ENCODE measurements around the gene LDLRAP1. TPM values are rescaled to one million over a fixed set of nuclear protein-coding genes. Genes with fewer than 3 reads are reported as not detected.

The LDLRAP1 gene
- total and polyA plus RNA-seq, 8 donors, result 17.0 to 28.7 (median 22.4) TPM

DNA sequence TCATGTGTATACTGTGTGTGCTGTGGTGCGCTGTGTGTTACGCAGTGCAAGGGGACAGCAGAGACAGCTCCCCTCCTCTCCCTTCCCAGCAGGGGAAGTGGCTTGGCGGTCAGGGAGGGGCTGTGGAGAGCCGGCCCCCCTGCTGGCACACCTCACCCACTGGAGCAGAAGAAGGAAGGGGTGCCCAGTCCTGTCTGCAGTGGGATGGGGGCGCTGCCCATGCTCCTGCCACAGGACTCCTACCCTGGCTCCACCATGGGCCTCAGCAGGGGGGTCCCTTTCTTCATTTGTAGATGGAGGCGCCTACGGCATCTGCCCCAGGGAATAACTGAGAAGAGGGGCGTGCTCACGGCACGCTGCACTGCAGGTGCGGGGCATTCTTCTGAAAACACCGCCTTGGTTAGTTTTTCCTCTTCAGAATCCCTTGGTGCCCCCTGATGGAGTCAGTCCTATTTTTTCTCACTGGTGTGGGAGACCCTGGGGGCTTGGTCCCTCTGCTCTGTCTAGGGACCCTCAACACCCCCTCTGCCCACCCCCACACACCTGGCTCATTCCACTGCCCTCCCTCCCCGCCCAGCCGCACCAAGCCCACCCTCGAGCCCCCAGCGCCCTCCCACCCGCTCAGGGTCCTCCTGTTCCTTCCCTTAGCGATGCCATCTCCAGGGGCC, 13.8 kb upstream of the LDLRAP1 start:
- H3K36me3 ChIP-seq, result no peaks in the 10 kb centered on the region
- no peaks in the 10 kb centered on the region for H3K4me1 ChIP-seq
- H3K4me3 ChIP-seq, result no peak overlapping the region
- no peak for ATAC-seq
- no peaks in the 10 kb centered on the region for H3K27me3 ChIP-seq
- DNase-seq, result no peak
- intact Hi-C loops (cut with DNase I), result no loop called here
- no peaks in the 10 kb centered on the region for H3K9me3 ChIP-seq
- H3K27ac ChIP-seq, result no peak overlapping the region
- TF ChIP-seq, protein P1, sequence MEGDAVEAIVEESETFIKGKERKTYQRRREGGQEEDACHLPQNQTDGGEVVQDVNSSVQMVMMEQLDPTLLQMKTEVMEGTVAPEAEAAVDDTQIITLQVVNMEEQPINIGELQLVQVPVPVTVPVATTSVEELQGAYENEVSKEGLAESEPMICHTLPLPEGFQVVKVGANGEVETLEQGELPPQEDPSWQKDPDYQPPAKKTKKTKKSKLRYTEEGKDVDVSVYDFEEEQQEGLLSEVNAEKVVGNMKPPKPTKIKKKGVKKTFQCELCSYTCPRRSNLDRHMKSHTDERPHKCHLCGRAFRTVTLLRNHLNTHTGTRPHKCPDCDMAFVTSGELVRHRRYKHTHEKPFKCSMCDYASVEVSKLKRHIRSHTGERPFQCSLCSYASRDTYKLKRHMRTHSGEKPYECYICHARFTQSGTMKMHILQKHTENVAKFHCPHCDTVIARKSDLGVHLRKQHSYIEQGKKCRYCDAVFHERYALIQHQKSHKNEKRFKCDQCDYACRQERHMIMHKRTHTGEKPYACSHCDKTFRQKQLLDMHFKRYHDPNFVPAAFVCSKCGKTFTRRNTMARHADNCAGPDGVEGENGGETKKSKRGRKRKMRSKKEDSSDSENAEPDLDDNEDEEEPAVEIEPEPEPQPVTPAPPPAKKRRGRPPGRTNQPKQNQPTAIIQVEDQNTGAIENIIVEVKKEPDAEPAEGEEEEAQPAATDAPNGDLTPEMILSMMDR (IDR thresholded peaks at IDR 0.05), result no peak

DNA sequence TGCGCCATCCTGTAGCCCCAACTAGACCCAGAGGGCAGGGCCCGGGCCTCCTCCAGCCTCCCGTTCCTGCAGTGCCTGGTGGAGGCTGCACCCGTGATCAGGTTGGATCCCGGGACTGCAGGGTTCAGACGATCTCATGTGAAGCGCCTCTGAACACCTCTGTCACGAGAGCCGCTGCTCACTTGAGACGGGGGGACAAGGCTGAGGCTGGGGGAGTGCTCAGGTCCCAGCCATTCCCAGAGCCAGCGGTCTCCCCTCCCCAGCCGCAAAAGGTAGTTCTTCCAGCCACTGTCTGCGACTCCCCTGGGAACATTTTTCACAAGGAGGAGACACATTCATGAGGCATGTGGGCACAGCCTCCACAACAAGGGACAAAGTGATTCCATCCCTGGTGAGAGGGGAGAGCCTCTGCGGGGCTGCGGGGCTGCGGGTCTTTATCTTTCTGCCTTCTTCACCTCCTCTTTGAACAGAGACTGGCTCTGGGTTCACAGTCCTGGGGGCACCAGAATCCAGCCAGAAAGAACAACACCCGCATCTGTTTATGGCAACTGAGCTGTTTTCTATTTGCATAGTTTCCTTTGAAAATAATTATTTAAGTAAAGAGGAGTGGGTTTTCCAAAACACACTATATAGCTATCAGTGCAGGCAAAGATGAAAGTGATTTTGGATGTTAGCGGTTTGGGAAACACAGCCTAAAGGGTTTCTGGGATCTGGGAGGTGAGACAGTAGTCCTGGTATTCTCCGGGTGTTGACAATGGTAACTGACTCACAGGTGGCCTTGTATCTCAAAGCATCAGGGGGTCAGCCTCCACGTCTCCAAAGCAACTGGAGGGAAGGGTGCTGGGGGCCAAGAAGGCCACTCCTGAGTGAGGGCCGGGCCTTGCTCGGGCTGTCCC, 13.0 kb upstream of the LDLRAP1 start:
- no peaks in the 10 kb centered on the region for H3K4me1 ChIP-seq
- H3K36me3 ChIP-seq, result no peaks in the 10 kb centered on the region
- TF ChIP-seq, protein P1 (IDR thresholded peaks at IDR 0.05), result no peak
- DNase-seq (peak in 1 of 4 donors; percentile 58), ATAC-seq (no peak)
- intact Hi-C loops (cut with DNase I), result no loop called here
- H3K9me3 ChIP-seq, result no peaks in the 10 kb centered on the region
- no peaks in the 10 kb centered on the region for H3K27me3 ChIP-seq
- no peak overlapping the region for H3K27ac ChIP-seq
- no peak overlapping the region for H3K4me3 ChIP-seq

DNA sequence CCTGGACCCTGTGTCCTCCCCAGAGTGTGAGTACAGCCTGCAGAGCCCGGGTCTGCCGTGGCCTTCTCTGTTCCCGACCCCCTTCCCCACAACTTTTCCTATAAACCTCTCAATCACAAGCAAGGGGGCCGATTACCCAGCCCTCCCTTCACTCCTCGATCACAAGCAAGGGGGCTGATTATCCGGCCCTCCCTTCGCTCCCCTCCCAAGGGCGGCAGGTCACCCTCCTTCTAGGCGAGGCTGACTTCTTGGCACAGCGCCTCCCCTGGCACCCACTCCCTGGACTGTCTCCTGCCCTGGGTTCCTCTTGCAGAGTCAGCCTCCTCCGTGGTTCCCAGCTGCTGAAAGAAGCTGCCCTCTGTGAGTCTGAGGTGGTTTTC, 12.3 kb upstream of the LDLRAP1 start:
- Histone ChIP-seq H3K4me1 (no peaks in the 10 kb centered on the region), H3K27ac (no peak overlapping the region), H3K9me3 (no peaks in the 10 kb centered on the region), H3K27me3 (no peaks in the 10 kb centered on the region), H3K4me3 (no peak overlapping the region), H3K36me3 (no peaks in the 10 kb centered on the region)
- no peak for DNase-seq
- no peak for ATAC-seq
- intact Hi-C loops (cut with DNase I), result no loop called here
- TF ChIP-seq, protein P1 (IDR thresholded peaks at IDR 0.05), result no peak

DNA sequence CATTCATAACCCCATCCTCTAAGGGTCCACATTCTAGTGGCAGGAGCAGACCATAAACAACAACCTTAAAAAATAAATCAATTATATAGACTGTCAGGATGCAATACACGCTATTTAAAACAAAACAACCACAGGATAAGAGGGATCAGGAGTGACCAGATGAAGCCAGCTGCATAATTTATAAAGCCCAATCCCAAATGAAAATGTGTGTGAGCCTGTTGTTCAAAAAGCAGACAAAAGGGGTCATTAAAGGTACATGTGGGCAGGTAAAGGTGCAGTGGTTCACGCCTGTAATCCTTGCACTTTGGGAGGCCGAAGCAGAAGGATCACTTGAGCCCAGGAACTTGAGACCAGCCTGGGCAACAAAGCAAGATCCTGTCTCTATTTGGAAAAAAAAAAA, 10.4 kb upstream of the LDLRAP1 start:
- Histone ChIP-seq H3K27ac (no peak overlapping the region), H3K9me3 (no peaks in the 10 kb centered on the region), H3K27me3 (no peaks in the 10 kb centered on the region), H3K4me1 (no peaks in the 10 kb centered on the region), H3K36me3 (no peaks in the 10 kb centered on the region), H3K4me3 (no peak overlapping the region)
- TF ChIP-seq, protein P1 (IDR thresholded peaks at IDR 0.05), result no peak
- ATAC-seq, result no peak
- intact Hi-C loops (cut with DNase I), result no loop called here
- no peak for DNase-seq

DNA sequence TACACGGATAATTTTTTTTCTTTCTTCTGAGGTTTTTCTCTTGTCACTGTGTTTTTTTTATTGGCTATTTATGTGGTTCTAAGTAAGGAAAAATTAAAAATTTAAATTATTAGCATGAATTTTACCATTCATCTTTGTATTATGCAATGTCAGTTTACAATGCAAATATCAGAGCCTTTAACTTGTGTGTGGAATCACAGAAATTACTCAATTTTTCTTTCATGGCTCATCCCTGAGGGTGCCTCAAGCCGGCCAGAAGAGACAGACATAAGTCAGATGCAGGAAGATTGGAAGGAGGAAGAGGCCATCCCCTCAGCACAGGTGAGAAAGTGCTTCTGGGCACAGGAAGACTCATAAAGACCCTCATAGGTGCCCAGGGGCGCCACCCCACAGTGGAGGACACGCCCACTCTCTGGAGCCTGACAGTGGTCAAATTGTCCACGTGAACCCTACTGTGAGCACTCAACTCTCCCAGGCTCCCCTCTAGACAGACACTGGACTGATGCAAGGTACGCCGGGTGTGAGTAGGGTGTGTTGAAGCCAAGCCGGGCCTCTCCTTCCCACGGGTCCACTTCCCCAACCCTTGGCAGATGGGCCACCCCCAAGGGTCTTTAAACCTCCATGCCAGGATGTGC, 9.5 kb upstream of the LDLRAP1 start:
- H3K36me3 ChIP-seq, result no peaks in the 10 kb centered on the region
- intact Hi-C loops (cut with DNase I), result no loop called here
- TF ChIP-seq, protein P1 (IDR thresholded peaks at IDR 0.05), result no peak
- H3K27ac ChIP-seq, result no peak overlapping the region
- ATAC-seq (no peak), DNase-seq (no peak)
- H3K9me3 ChIP-seq, result no peaks in the 10 kb centered on the region
- H3K4me3 ChIP-seq, result no peak overlapping the region
- no peaks in the 10 kb centered on the region for H3K4me1 ChIP-seq
- no peaks in the 10 kb centered on the region for H3K27me3 ChIP-seq

All from left lung (tissue), 10 donors.